NCI-H2107 (cell line): ENCODE measurements around the gene ARHGEF10L.
"Not testable (repeated sequence)": the region's sequence is repeated elsewhere in the genome, so short reads cannot be mapped to it uniquely, and the experiment has no call there.

Experiments used
- DNase-seq: peaks from one replicate; lab custom pipeline; 2025; lab: John Stamatoyannopoulos, UW

Gene ARHGEF10L

GRCh38 chr1:17743925-17744324 lies 204.4 kb downstream of the ARHGEF10L start:
- DNase-seq: no peak

GRCh38 chr1:17744666-17745478 lies 205.4 kb downstream of the ARHGEF10L start:
- DNase-seq: no peak

GRCh38 chr1:17745479-17745955 lies 206.0 kb downstream of the ARHGEF10L start:
- no peak for DNase-seq

DNA sequence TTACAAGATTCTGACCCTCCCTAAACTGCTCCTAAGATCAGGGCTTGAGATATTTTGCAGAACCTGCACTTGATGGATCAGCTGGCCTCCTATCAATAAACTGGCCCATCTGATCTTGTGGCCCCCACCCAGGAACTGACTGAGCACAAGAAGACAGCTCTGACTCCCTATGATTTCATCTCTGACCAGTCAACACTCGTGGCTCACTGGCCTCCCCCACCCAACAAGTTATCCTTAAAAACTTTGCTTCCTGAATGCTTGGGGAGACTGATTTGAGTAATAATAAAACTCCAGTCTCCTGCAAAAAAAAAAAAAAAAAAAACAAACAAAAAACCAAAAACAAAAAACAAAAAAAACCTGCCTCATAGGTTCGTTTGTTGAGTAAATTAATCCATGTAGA lies 206.8 kb downstream of the ARHGEF10L start:
- DNase-seq: not testable (repeated sequence)

DNA sequence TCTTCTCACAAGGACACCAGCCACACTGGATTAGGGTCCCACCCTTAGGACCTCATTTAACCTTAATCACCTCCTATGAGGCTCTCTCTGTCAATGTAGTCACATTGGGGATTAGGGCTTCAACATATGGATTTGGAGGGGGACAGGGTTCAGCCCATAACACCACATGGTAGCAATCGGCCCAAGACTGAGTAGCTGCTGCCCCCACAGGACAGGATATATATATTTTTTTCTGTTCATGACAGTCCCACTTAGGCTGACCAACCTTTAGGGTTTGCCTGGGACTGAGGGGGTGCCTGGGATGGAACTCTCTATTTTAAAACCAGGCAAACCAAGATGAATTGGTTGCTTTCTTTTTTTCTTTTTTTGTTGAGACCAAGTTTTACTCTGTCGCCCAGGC lies 207.4 kb downstream of the ARHGEF10L start:
- DNase-seq: no peak
